Measurements from ENCODE around the gene PEX11B.

DNA sequence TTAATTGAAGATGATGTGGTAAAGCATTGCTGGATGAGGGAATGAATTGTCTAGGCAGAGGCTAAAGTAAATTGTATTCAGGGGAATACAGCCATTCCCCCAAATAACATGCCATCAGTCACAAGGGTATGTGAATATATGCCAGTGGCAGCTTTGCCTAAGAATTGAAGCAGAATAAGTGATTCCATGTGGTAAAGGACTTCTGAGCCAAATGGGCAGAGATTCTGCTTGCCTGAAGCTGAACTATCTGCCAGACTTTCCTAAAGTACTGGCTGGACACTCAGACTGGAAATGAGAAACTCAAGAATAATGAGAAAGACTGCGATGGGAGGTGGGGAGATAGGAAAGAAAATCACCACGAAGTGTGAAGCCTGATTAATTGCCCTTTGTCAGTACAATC, 36.9 kb upstream of the PEX11B start:
- no peak for TF ChIP-seq POLR2A (IDR thresholded peaks at IDR 0.05)
- TF ChIP-seq, protein P1, sequence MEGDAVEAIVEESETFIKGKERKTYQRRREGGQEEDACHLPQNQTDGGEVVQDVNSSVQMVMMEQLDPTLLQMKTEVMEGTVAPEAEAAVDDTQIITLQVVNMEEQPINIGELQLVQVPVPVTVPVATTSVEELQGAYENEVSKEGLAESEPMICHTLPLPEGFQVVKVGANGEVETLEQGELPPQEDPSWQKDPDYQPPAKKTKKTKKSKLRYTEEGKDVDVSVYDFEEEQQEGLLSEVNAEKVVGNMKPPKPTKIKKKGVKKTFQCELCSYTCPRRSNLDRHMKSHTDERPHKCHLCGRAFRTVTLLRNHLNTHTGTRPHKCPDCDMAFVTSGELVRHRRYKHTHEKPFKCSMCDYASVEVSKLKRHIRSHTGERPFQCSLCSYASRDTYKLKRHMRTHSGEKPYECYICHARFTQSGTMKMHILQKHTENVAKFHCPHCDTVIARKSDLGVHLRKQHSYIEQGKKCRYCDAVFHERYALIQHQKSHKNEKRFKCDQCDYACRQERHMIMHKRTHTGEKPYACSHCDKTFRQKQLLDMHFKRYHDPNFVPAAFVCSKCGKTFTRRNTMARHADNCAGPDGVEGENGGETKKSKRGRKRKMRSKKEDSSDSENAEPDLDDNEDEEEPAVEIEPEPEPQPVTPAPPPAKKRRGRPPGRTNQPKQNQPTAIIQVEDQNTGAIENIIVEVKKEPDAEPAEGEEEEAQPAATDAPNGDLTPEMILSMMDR (IDR thresholded peaks at IDR 0.05), result no peak
